BJ (cell line): Measurements from ENCODE around the gene BORCS5. TPM values are rescaled to one million over a fixed set of nuclear protein-coding genes. Genes with fewer than 3 reads are reported as not detected.

Experiments
- CTCF ChIA-PET: fragments of 350-600 bp; formaldehyde crosslinking; extraction: SDS; loops from one replicate; lab custom pipeline; 2021; ENCODE audit warnings: antibody characterized with exemption, inconsistent platforms; lab: Yijun Ruan, JAX
- POLR2A ChIA-PET: fragments of 300-600 bp; sonication (Branson Sonifier 250); formaldehyde crosslinking; extraction: SDS; loops from one replicate; lab custom pipeline; 2021; ENCODE audit warnings: antibody characterized with exemption; lab: Charles Lee
- DNase-seq: peaks from one replicate; pipeline ENCODE4 v3.0.0-alpha.2; 2011; ENCODE audit warnings: low read depth
- H3K27me3 ChIP-seq: 2 replicates; pipeline ENCODE4 v1.6.0; 2011; ENCODE audit warnings: low read length; ENCODE audit not compliant: control insufficient read depth, insufficient read depth
- H3K36me3 ChIP-seq: 2 replicates; pipeline ENCODE4 v1.5.1; 2011; ENCODE audit warnings: low read length; ENCODE audit not compliant: control insufficient read depth, insufficient read depth
- H3K4me3 ChIP-seq: 2 replicates; pipeline ENCODE4 v1.5.1; 2011; ENCODE audit warnings: low read depth, mild to moderate bottlenecking, control low read depth, low read length
- CTCF ChIP-seq: IDR thresholded peaks from 2 replicates; pipeline ENCODE4 v1.5.1; 2011; ENCODE audit warnings: low read depth, mild to moderate bottlenecking, control low read depth, inconsistent platforms, low read length, moderate library complexity; ENCODE audit not compliant: insufficient read depth
- polyA plus RNA-seq: library from polyadenylated mRNA; depleted of rRNA; stranded (reverse); fragments of >200 nt; gene quantifications from 2 replicates; pipeline ENCODE4 v1.2.3, GENCODE V29; 2011; rRNA removed

BORCS5 gene
- polyA plus RNA-seq, 1 experiment = 11.9 TPM

- Histone ChIP-seq H3K36me3 (no peaks in the 10 kb centered on the region; the same call in 1 of the 2 replicates), H3K27me3 (no peaks in the 10 kb centered on the region), H3K4me3 (no peak overlapping the region)
- TF ChIP-seq CTCF = no peak
- ChIA-PET CTCF (interaction anchor here (0.8 to 1.1 kb wide), 2 partner anchors 8 to 143 kb away, joined by 4 read pairs; no protein-coding TSS in a partner anchor), POLR2A (no interaction called here)
- no peak for DNase-seq
Measured at GRCh38 chr12:12511895-12512711, 155.2 kb downstream of the BORCS5 start.

- H3K4me3 ChIP-seq = no peak overlapping the region
- no peaks in the 10 kb centered on the region; the same call in none of the 2 replicates for H3K36me3 ChIP-seq
- H3K27me3 ChIP-seq = no peaks in the 10 kb centered on the region
- TF ChIP-seq CTCF = no peak
- CTCF ChIA-PET = no interaction called here
- no peak for DNase-seq
- POLR2A ChIA-PET = no interaction called here
Measured at GRCh38 chr12:12513416-12514006, 156.6 kb downstream of the BORCS5 start.

- DNase-seq = no peak
- TF ChIP-seq CTCF = no peak
- no peaks in the 10 kb centered on the region for H3K27me3 ChIP-seq
- ChIA-PET POLR2A (no interaction called here), CTCF (interaction anchor here (1.0 kb wide), 1 partner anchor 45 kb away, joined by 3 read pairs; no protein-coding TSS in a partner anchor)
- no peaks in the 10 kb centered on the region; the same call in none of the 2 replicates for H3K36me3 ChIP-seq
- H3K4me3 ChIP-seq = no peak overlapping the region
Measured at GRCh38 chr12:12518464-12518845, 161.6 kb downstream of the BORCS5 start.

- Histone ChIP-seq H3K4me3 (no peak overlapping the region), H3K27me3 (no peaks in the 10 kb centered on the region), H3K36me3 (no peaks in the 10 kb centered on the region; the same call in none of the 2 replicates)
- DNase-seq = no peak
- no peak for TF ChIP-seq CTCF
- POLR2A ChIA-PET = no interaction called here
- CTCF ChIA-PET = interaction anchor here (1.0 to 1.2 kb wide), 2 partner anchors 8 to 44 kb away, joined by 3 to 4 read pairs; no protein-coding TSS in a partner anchor
Measured at GRCh38 chr12:12518919-12519318, 162.0 kb downstream of the BORCS5 start.

Other genes with a start within 250 kb of the BORCS5 start
- 25.6 and 28.9 TPM in 2 replicates for gene LRP6, start 90.0 kb upstream of the BORCS5 start, polyA plus RNA-seq
- 2.4 and 3.4 TPM in 2 replicates for gene MANSC1, start 6.8 kb upstream of the BORCS5 start, polyA plus RNA-seq
- gene DUSP16, start 205.8 kb downstream of the BORCS5 start, polyA plus RNA-seq = 5.5 and 7.9 TPM in 2 replicates